ENCODE measurements around the gene EMILIN2. TPM values are rescaled to one million over a fixed set of nuclear protein-coding genes. Genes with fewer than 3 reads are reported as not detected.

Gene EMILIN2
- total RNA-seq, 1 experiment from 2014 or later = 0.07 TPM

GRCh38 chr18:2814928-2815327, 31.9 kb upstream of the EMILIN2 start:
- no peak overlapping the region for H3K27ac ChIP-seq
- no peaks in the 10 kb centered on the region for H3F3A ChIP-seq (ENCODE audit: insufficient read depth, low read depth)
- ChIA-PET CTCF (no interaction called here), POLR2A (ENCODE audit: unreplicated experiment) (no interaction called here)
- no peak overlapping the region for H3K4me2 ChIP-seq
- H2AFZ ChIP-seq = no peak overlapping the region
- intact Hi-C loops (cut with micrococcal nuclease; ENCODE audit: unreplicated experiment) = no loop called here
- H3K27me3 ChIP-seq (ENCODE audit: insufficient read depth, low read depth) = no peaks in the 10 kb centered on the region
- DNase-seq = no peak
- H4K20me1 ChIP-seq (ENCODE audit: insufficient read depth) = no peaks in the 10 kb centered on the region
- no peak for TF ChIP-seq EZH2 (IDR thresholded peaks at IDR 0.05; ENCODE audit: low read depth)
- TF ChIP-seq, protein P1, sequence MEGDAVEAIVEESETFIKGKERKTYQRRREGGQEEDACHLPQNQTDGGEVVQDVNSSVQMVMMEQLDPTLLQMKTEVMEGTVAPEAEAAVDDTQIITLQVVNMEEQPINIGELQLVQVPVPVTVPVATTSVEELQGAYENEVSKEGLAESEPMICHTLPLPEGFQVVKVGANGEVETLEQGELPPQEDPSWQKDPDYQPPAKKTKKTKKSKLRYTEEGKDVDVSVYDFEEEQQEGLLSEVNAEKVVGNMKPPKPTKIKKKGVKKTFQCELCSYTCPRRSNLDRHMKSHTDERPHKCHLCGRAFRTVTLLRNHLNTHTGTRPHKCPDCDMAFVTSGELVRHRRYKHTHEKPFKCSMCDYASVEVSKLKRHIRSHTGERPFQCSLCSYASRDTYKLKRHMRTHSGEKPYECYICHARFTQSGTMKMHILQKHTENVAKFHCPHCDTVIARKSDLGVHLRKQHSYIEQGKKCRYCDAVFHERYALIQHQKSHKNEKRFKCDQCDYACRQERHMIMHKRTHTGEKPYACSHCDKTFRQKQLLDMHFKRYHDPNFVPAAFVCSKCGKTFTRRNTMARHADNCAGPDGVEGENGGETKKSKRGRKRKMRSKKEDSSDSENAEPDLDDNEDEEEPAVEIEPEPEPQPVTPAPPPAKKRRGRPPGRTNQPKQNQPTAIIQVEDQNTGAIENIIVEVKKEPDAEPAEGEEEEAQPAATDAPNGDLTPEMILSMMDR (conservative IDR thresholded peaks at IDR 0.05) = no peak
- H3K36me3 ChIP-seq (ENCODE audit: low read depth) = no peaks in the 10 kb centered on the region
- H3K4me1 ChIP-seq (replicated peaks; ENCODE audit: insufficient read depth) = no peaks in the 10 kb centered on the region
- no peaks in the 10 kb centered on the region for H3K9me2 ChIP-seq (ENCODE audit: insufficient read depth)
- peaks cover 10% of the 10 kb centered on the region for H3K9me3 ChIP-seq (ENCODE audit: insufficient read depth, low read depth)
- H3K4me3 ChIP-seq = no peak overlapping the region
- no TSS peak for BruUV-seq (replicated peaks)
- H3K79me2 ChIP-seq (ENCODE audit: low read depth) = no peaks in the 10 kb centered on the region

DNA sequence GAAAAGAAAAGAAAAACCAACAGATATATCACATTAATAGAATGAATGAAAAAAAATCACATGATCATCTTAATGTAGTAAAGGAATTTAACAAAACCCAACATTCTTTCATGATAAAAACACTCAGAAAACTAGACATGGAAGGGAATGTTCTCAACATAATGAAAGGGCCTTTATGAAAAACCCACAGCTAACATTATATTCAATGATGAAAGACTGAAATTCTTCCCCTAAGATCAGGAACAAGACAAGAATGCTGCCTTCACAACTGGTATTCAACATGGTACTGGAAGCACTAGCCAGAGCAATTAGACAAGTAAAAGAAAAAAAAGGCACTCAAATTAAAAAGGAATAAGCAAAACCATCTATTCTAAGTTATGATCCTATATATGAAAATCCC, 28.5 kb upstream of the EMILIN2 start:
- no peak overlapping the region for H3K4me2 ChIP-seq
- no peaks in the 10 kb centered on the region; the same call in 1 of the 2 replicates for H3K9me3 ChIP-seq (ENCODE audit: insufficient read depth, low read depth)
- no peak overlapping the region for H3K27ac ChIP-seq
- no peak overlapping the region for H3K4me3 ChIP-seq
- no peak for DNase-seq
- intact Hi-C loops (cut with micrococcal nuclease; ENCODE audit: unreplicated experiment) = no loop called here
- H3K79me2 ChIP-seq (ENCODE audit: low read depth) = no peaks in the 10 kb centered on the region
- TF ChIP-seq EZH2 (IDR thresholded peaks at IDR 0.05; ENCODE audit: low read depth) = no peak
- TF ChIP-seq, protein P1 (conservative IDR thresholded peaks at IDR 0.05) = no peak
- no TSS peak for BruUV-seq (replicated peaks)
- ChIA-PET CTCF (no interaction called here), POLR2A (ENCODE audit: unreplicated experiment) (no interaction called here)
- no peaks in the 10 kb centered on the region for H4K20me1 ChIP-seq (ENCODE audit: insufficient read depth)
- H3F3A ChIP-seq (ENCODE audit: insufficient read depth, low read depth) = no peaks in the 10 kb centered on the region
- no peak overlapping the region for H2AFZ ChIP-seq
- H3K9me2 ChIP-seq (ENCODE audit: insufficient read depth) = no peaks in the 10 kb centered on the region
- H3K36me3 ChIP-seq (ENCODE audit: low read depth) = no peaks in the 10 kb centered on the region
- H3K4me1 ChIP-seq (replicated peaks; ENCODE audit: insufficient read depth) = no peaks in the 10 kb centered on the region
- no peaks in the 10 kb centered on the region for H3K27me3 ChIP-seq (ENCODE audit: insufficient read depth, low read depth)

- Histone ChIP-seq H3K36me3 (ENCODE audit: low read depth) (no peaks in the 10 kb centered on the region), H3F3A (ENCODE audit: insufficient read depth, low read depth) (no peaks in the 10 kb centered on the region), H3K27me3 (ENCODE audit: insufficient read depth, low read depth) (no peaks in the 10 kb centered on the region), H3K4me3 (no peak overlapping the region), H3K4me1 (replicated peaks; ENCODE audit: insufficient read depth) (no peaks in the 10 kb centered on the region), H3K79me2 (ENCODE audit: low read depth) (no peaks in the 10 kb centered on the region), H4K20me1 (ENCODE audit: insufficient read depth) (no peaks in the 10 kb centered on the region), H2AFZ (no peak overlapping the region), H3K27ac (no peak overlapping the region), H3K9me3 (ENCODE audit: insufficient read depth, low read depth) (no peaks in the 10 kb centered on the region; the same call in 1 of the 2 replicates), H3K4me2 (no peak overlapping the region), H3K9me2 (ENCODE audit: insufficient read depth) (no peaks in the 10 kb centered on the region)
- intact Hi-C loops (cut with micrococcal nuclease; ENCODE audit: unreplicated experiment) = no loop called here
- ChIA-PET POLR2A (ENCODE audit: unreplicated experiment) (no interaction called here), CTCF (no interaction called here)
- no peak for TF ChIP-seq EZH2 (IDR thresholded peaks at IDR 0.05; ENCODE audit: low read depth)
- TF ChIP-seq, protein P1 (conservative IDR thresholded peaks at IDR 0.05) = no peak
- no peak for DNase-seq
- BruUV-seq (replicated peaks) = no TSS peak
These were observed 25.1 kb upstream of the EMILIN2 start for GRCh38 chr18:2821695-2822094.

All from PC-9 (cell line).